ENCODE results near the gene PTPRR.

DNA sequence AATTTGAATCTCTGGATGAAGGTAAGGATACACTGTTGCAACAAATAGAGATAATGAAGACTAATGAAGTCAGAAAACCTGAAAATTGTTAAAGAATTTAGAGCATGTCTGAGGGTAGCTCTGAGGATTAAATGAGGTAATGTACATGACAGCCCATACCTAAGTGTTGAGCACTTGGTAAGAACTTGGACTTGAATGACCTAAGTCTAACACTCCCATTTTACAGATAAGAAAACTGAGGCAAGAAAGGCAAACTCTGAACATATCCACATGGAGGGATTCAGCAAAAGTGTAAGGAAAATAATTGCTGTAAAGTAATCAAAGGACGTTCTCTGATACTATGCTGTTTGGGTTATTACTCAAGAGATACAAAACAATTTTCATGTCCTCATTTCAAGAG lies 312.4 kb downstream of the PTPRR start:
- no peak for TF ChIP-seq CTCF (IDR thresholded peaks at IDR 0.05)
- TF ChIP-seq POLR2A (IDR thresholded peaks at IDR 0.05) = no peak
